HFFc6 (cell line): ENCODE measurements around the gene ITGB8. TPM values are rescaled to one million over a fixed set of nuclear protein-coding genes. Genes with fewer than 3 reads are reported as not detected.

Source experiments
- DNase-seq: peaks from one replicate; pipeline ENCODE4 v3.0.0-alpha.2; 2018
- H3K27ac Mint-ChIP-seq: 2 replicates; pipeline ENCODE4 v1.8.0; 2020; ENCODE audit warnings: mild to moderate bottlenecking, mixed read lengths
- H3K27me3 Mint-ChIP-seq: 2 replicates; pipeline ENCODE4 v1.8.0; 2021; ENCODE audit warnings: mild to moderate bottlenecking, moderate library complexity, mixed read lengths; ENCODE audit not compliant: insufficient read depth
- H3K36me3 Mint-ChIP-seq: 2 replicates; pipeline ENCODE4 v1.8.0; 2021; ENCODE audit warnings: low read depth, mixed read lengths
- H3K4me1 Mint-ChIP-seq: 2 replicates; pipeline ENCODE4 v1.8.0; 2020; ENCODE audit warnings: low read depth, mixed read lengths
- H3K4me3 Mint-ChIP-seq: 2 replicates; pipeline ENCODE4 v1.8.0; 2020; ENCODE audit warnings: mild to moderate bottlenecking, moderate library complexity, mixed read lengths
- H3K9me3 Mint-ChIP-seq: 2 replicates; pipeline ENCODE4 v1.8.0; 2020; ENCODE audit warnings: mild to moderate bottlenecking, mixed read lengths
- long read RNA-seq: library from polyadenylated mRNA; unstranded; transcript quantifications from one replicate; pipeline ENCODE4 v2.0.0, GENCODE V29; 2019
- total RNA-seq, 6 experiments: library from RNA; stranded (reverse); fragmentation: NEBNext Ultra II Directional; extraction: Animal tissue kit (Norgen Biotek cat#: 25700); gene quantifications; 2 replicates in 1 of 6; 3 replicates in 5 of 6; pipeline ENCODE4 v1.2.3, GENCODE V29; 2021
- TF ChIP-seq, protein P1 (sequence below): fragments of 200-600 bp; sonication (generic); IDR thresholded peaks from 2 replicates; pipeline ENCODE4 v1.5.0; 2021; ENCODE audit warnings: antibody characterized with exemption, mild to moderate bottlenecking

ITGB8 gene
- not detected for total RNA-seq
- long read RNA-seq: 0 reads

DNA sequence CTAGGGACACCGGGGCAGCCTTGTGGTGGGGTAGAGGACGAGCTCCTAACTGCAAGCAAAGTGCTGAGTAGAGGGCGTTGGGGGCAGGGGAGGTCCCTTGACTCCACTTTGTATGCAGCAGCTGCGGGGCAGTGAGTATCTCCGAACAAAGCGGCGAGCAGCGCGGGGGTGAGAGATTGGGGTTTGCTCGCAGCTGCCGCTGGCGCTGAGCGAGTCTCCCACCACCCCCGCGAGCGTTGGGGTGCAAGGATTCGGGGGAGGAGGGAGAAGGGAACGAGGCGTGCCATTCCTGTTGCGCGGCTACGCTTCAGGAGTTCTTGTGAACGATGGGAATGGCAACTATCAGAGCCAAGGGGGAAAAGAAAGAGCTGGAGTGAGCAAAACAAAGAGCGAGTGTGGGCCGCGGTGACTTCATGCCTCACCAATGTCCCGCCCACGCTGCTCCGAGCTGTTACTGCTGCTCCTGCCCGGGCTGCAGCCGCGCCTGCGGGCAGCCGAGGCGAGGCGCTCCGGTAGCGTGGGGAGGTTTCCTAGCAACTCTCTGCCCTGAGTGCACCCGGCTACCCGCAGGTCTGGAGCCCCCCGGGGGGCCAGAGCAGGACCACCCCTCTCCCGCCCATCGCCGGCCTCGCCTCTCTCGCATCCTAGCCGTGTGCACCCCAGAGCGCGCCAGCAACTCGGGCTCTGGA is at the start of gene ITGB8:
TSS of gene ITGB8 (plus strand) at position 662 of the 689 bp plus-strand sequence. CDS start 907 bp downstream, outside the sequence.
- DNase-seq: peak; percentile 73
- Mint-ChIP-seq H3K27ac (peak within 1 kb of the TSS; percentile 78), H3K36me3 (no peaks in the 10 kb centered on the region), H3K4me3 (peak within 1 kb of the TSS; percentile 93), H3K4me1 (peaks cover 23% of the 10 kb centered on the region), H3K27me3 (peaks cover 8% of the 10 kb centered on the region), H3K9me3 (no peaks in the 10 kb centered on the region)
- TF ChIP-seq, protein P1, sequence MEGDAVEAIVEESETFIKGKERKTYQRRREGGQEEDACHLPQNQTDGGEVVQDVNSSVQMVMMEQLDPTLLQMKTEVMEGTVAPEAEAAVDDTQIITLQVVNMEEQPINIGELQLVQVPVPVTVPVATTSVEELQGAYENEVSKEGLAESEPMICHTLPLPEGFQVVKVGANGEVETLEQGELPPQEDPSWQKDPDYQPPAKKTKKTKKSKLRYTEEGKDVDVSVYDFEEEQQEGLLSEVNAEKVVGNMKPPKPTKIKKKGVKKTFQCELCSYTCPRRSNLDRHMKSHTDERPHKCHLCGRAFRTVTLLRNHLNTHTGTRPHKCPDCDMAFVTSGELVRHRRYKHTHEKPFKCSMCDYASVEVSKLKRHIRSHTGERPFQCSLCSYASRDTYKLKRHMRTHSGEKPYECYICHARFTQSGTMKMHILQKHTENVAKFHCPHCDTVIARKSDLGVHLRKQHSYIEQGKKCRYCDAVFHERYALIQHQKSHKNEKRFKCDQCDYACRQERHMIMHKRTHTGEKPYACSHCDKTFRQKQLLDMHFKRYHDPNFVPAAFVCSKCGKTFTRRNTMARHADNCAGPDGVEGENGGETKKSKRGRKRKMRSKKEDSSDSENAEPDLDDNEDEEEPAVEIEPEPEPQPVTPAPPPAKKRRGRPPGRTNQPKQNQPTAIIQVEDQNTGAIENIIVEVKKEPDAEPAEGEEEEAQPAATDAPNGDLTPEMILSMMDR: no peak

GRCh38 chr7:20282959-20283358 is 47.7 kb upstream of the ITGB8 start:
- Mint-ChIP-seq H3K27me3 (no peaks in the 10 kb centered on the region), H3K9me3 (peaks cover 5% of the 10 kb centered on the region; the same call in 1 of the 2 replicates), H3K27ac (no peak overlapping the region), H3K36me3 (no peaks in the 10 kb centered on the region), H3K4me1 (peaks cover 4% of the 10 kb centered on the region; the same call in 1 of the 2 replicates), H3K4me3 (no peak overlapping the region)
- DNase-seq: no peak
- TF ChIP-seq, protein P1: no peak

GRCh38 chr7:20283385-20283784 is 47.3 kb upstream of the ITGB8 start:
- H3K4me3 Mint-ChIP-seq: no peak overlapping the region
- H3K27ac Mint-ChIP-seq: no peak overlapping the region
- H3K4me1 Mint-ChIP-seq: peaks cover 4% of the 10 kb centered on the region; the same call in 1 of the 2 replicates
- H3K9me3 Mint-ChIP-seq: peaks cover 5% of the 10 kb centered on the region; the same call in 1 of the 2 replicates
- H3K36me3 Mint-ChIP-seq: no peaks in the 10 kb centered on the region
- TF ChIP-seq, protein P1: no peak
- no peaks in the 10 kb centered on the region for H3K27me3 Mint-ChIP-seq
- no peak for DNase-seq

DNA sequence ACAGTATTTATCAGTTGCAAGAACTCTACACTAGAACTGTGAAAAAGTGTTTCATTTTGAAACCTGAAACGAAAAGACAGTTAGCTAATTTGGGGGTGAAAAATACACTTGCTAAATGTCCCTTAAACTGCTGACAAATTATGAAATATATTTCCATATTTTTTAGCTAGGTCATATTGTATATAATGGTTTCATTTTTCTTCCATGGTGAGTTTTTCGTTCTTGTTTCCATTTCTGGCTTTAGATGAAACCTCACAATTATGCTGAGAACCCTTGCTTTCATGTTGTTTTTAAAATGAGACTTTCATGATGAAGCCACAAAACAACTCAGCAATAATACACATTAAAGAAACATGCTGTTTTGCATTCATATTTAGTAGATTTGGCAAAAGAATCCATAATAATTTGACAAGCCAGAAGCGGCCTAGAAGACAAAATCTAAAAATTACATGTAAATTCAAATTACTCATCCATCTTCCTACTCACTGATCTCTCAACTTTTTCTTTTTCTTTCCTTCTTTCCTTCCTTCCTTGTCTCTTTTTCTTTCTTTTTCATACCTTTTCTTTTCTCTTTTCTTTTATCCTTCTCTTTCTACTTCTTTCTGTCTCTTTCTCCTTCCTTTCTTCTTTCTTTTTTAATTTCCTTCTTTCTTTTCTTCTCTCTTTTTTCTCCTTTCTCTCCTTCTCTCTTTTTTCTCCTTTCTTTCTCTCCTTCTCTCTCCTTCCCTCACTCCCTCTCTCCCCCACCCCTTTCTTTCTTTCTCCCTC is 46.5 kb upstream of the ITGB8 start:
- Mint-ChIP-seq H3K9me3 (peaks cover 5% of the 10 kb centered on the region; the same call in 1 of the 2 replicates), H3K4me1 (peaks cover 4% of the 10 kb centered on the region; the same call in 1 of the 2 replicates), H3K4me3 (no peak overlapping the region), H3K27me3 (no peaks in the 10 kb centered on the region), H3K27ac (no peak overlapping the region), H3K36me3 (no peaks in the 10 kb centered on the region)
- no peak for DNase-seq
- TF ChIP-seq, protein P1: no peak

GRCh38 chr7:20284771-20285143 is 45.9 kb upstream of the ITGB8 start:
- DNase-seq: no peak
- Mint-ChIP-seq H3K36me3 (no peaks in the 10 kb centered on the region), H3K4me3 (no peak overlapping the region), H3K4me1 (peaks cover 4% of the 10 kb centered on the region; the same call in 1 of the 2 replicates), H3K9me3 (peaks cover 5% of the 10 kb centered on the region; the same call in 1 of the 2 replicates), H3K27ac (no peak overlapping the region), H3K27me3 (no peaks in the 10 kb centered on the region)
- TF ChIP-seq, protein P1: no peak
